Activated naive CD8-positive, alpha-beta T cell treated with anti-CD3 and anti-CD28 coated beads, Interleukin-2, amount 50 U/mL, for 24 hours (primary cell): ENCODE results near the gene ZNF607.
"Not testable (repeated sequence)": the region's sequence is repeated elsewhere in the genome, so short reads cannot be mapped to it uniquely, and the experiment has no call there.

Experiments
- ATAC-seq: fragments of 150-1000 bp; cut with Tn5 transposase; one replicate; pipeline ENCODE4 v1.10.0; 2021
- DNase-seq: peaks from one replicate; pipeline ENCODE4 v3.0.0; 2021
- H3K27ac Mint-ChIP-seq: one replicate; pipeline ENCODE4 v1.8.0; 2021; ENCODE audit warnings: mild to moderate bottlenecking, mixed read lengths
- H3K27me3 Mint-ChIP-seq: one replicate; pipeline ENCODE4 v1.8.0; 2021; ENCODE audit warnings: mixed read lengths
- H3K36me3 Mint-ChIP-seq: one replicate; pipeline ENCODE4 v1.8.0; 2021; ENCODE audit warnings: low read depth, mixed read lengths
- H3K4me1 Mint-ChIP-seq: one replicate; pipeline ENCODE4 v1.8.0; 2021; ENCODE audit warnings: mixed read lengths
- H3K4me3 Mint-ChIP-seq: one replicate; pipeline ENCODE4 v1.8.0; 2021; ENCODE audit warnings: mild to moderate bottlenecking, moderate library complexity, mixed read lengths
- H3K9me3 Mint-ChIP-seq: one replicate; pipeline ENCODE4 v1.8.0; 2021; ENCODE audit warnings: mixed read lengths

Gene ZNF607

DNA sequence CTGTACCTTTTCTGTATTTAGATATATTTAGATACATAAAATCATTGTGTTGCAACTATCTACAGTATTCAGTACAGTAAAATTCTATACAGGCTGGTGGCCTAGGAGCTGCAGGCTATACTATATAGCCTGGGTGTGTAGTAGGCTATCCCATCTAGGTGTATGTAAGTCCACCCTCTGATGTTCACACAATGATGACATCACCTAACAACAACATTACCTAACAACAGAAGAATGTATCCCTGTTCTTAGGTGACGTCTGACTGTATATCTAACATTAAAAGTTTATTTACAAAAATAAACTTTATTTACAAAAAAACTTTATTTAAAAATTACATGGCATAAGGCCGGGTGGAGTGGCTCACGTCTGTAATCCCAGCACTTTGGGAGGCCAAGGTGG is 36.0 kb downstream of the ZNF607 start:
- Mint-ChIP-seq H3K36me3 (peaks cover 39% of the 10 kb centered on the region), H3K27ac (no peak overlapping the region), H3K4me3 (no peak overlapping the region), H3K27me3 (no peaks in the 10 kb centered on the region), H3K4me1 (no peaks in the 10 kb centered on the region), H3K9me3 (peaks cover 41% of the 10 kb centered on the region)
- ATAC-seq (no peak), DNase-seq (no peak)

DNA sequence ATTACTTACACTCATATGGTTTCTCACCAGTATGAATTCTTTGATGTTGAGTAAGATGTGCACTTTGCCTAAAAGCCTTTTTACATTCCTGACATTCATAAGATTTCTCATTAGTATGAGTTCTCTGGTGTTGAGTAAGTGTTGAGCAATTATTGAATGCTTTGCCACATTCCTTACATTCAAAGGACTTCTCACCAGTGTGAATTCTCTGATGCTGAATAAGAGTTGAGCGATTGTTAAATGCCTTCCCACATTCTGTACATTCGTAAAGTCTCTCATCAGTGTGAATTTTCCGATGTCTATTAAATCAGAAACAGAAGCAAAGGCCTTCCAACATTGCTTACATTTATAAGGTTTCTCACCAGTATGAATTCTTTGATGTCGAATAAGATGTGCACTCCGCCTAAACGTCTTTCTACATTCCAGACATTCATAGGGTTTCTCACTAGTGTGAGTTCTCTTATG is 50.1 kb downstream of the ZNF607 start:
- Mint-ChIP-seq H3K4me1 (no peaks in the 10 kb centered on the region), H3K9me3 (peaks cover 41% of the 10 kb centered on the region), H3K27ac (no peak overlapping the region), H3K4me3 (no peak overlapping the region), H3K27me3 (no peaks in the 10 kb centered on the region), H3K36me3 (peaks cover 29% of the 10 kb centered on the region)
- DNase-seq: no peak
- ATAC-seq: no peak

DNA sequence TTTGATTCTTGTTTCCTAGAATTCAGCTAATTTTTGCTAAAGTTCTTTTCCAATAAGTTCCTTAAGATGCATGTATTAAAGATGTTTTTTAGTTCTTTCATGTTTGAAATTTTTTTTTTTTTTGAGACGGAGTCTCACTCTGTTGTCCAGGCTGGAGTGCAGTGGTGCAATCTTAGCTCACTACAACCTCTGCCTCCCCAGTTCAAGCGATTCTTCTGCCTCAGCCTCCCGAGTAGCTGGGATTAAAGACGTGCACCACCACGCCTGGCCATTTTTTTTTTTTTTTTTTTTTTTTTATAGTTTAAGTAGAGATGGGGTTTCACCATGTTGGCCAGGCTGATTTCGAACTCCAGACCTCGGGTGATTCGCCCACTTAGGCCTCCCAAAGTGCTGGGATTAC is 62.4 kb downstream of the ZNF607 start:
- peak overlapping the region; percentile 83 for H3K4me3 Mint-ChIP-seq
- H3K27ac Mint-ChIP-seq, ATAC-seq, H3K27me3 Mint-ChIP-seq, DNase-seq: not testable (repeated sequence)
- peaks cover 35% of the 10 kb centered on the region for H3K4me1 Mint-ChIP-seq
- H3K9me3 Mint-ChIP-seq: peaks cover 31% of the 10 kb centered on the region
- H3K36me3 Mint-ChIP-seq: peaks cover 24% of the 10 kb centered on the region

DNA sequence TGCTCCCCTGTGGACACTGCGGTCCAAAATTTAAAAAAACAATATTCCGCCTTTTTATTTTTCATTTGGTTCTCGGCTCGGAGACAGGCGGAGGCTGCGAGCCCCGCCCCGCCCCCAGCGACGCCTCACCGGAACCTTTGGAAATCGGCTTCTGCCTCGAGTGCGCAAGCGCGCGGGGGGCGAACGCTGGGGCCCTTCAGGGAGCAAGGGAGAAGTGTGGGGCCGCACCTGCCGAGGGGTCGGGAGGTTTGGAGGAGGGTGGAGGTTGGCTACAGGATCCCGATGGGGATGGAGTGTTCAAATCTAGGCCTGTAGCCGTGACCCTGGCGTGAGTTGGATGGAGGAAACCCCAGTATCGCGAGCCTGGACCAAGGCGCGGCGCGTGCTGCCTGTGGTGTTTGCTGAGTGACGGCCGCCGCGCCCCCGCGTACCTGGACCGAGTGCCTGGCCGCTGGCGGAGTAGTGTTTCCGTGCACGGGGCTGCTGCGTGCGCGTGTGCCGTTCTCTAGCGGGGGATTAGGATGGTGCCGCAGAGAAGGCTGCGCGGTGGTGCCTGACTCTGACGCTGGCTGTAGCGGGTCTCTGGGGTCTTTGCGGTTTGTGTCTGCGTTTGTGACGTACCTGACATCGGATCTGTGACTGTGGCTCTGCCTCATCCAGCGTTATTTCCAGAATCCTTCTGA is 63.7 kb downstream of the ZNF607 start:
- Mint-ChIP-seq H3K27ac (peak overlapping the region; percentile 94), H3K4me3 (peak overlapping the region; percentile 83), H3K9me3 (peaks cover 25% of the 10 kb centered on the region), H3K27me3 (no peaks in the 10 kb centered on the region), H3K4me1 (peaks cover 35% of the 10 kb centered on the region), H3K36me3 (peaks cover 29% of the 10 kb centered on the region)
- peak; percentile 80 for ATAC-seq
- DNase-seq: peak; percentile 90

DNA sequence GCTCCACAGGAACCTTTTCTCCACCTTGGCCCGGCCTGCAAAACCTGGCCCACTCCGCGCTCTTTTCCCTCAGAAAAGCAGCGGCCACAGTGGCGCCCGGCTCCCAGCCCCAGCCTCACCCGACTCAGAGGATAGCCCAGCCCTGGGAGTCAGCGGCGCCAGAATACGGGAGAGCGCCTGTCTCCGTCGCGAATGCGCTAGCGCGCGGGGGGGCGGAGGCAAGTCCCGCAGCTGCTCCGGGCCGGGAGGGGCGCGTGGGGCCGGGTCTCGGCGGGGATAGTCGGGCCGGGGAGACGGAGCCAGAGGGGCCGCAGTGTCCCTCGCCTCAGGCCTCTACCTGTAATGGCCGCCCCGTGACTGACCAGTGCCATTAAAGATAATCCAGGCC is 64.3 kb downstream of the ZNF607 start, which contains the start of gene ZFP30:
ZFP30 (minus strand) TSS at position 165 of the 388 bp plus-strand sequence. CDS start 7,643 bp downstream, outside the sequence.
- DNase-seq (peak; percentile 87), ATAC-seq (peak; percentile 82)
- H3K36me3 Mint-ChIP-seq: peaks cover 28% of the 10 kb centered on the region
- H3K4me1 Mint-ChIP-seq: peaks cover 35% of the 10 kb centered on the region
- H3K4me3 Mint-ChIP-seq: peak within 1 kb of the TSS; percentile 83
- peak within 1 kb of the TSS; percentile 94 for H3K27ac Mint-ChIP-seq
- no peaks in the 10 kb centered on the region for H3K27me3 Mint-ChIP-seq
- H3K9me3 Mint-ChIP-seq: peaks cover 19% of the 10 kb centered on the region

DNA sequence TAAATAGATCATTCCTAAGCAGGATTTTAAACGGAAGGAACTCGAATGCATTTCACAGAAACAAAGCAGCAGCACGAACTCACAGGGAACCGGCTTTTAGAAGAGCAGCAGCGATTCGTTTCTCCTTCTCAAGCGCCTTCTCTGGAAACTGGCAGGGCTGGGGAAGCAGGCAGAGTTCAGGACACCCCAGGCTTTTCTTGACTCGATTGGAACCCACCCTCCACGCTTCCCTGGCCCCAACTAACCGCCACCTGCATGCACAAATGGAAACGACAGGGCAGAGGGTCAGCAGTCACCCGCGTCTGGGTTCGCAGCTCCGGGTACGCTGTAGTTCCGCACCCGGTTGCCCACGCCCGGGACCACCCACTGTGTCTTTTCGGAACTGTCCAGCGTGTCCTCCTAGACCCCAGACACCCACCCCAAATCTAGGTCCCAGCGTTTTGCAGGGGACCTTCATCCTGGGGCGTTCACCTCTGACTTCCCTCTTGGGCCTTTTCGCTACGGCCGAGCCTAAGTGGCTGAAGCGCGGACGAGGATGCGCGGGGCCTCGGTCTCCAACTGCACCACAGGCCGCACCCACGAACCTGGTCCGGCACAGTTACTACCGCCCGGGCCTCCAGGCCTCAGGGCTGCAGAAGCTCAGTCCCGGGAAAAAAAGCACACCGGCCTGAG is 64.8 kb downstream of the ZNF607 start:
- H3K27ac Mint-ChIP-seq: peak overlapping the region; percentile 94
- H3K36me3 Mint-ChIP-seq: peaks cover 32% of the 10 kb centered on the region
- H3K4me3 Mint-ChIP-seq: peak overlapping the region; percentile 83
- peaks cover 21% of the 10 kb centered on the region for H3K9me3 Mint-ChIP-seq
- no peaks in the 10 kb centered on the region for H3K27me3 Mint-ChIP-seq
- DNase-seq: peak; percentile 37
- peak; percentile 16 for ATAC-seq
- peaks cover 35% of the 10 kb centered on the region for H3K4me1 Mint-ChIP-seq

DNA sequence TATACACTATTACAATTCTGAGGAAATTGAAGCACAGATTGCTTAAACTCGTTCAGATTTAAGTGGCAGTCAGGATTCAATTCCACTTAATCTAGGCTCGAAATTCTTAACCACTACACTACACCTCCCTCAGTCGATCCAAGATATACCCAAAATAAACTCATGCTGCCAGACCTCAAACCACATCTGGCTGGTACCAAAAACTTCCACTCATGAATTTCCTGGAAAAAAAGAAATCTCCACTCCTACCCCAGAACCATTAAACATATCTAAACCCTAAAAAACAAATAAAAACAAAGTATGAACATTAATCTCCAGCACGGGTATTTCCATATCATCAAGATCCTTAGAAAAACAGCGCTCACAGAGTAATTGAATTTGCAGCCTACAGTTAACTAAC is 65.4 kb downstream of the ZNF607 start:
- no peaks in the 10 kb centered on the region for H3K27me3 Mint-ChIP-seq
- DNase-seq: no peak

More for the DNA sequence above, 65.4 kb downstream of the ZNF607 start:
- ATAC-seq: no peak
- H3K27ac Mint-ChIP-seq: peak overlapping the region; percentile 94
- H3K36me3 Mint-ChIP-seq: peaks cover 35% of the 10 kb centered on the region
- H3K4me1 Mint-ChIP-seq: peaks cover 35% of the 10 kb centered on the region
- peak overlapping the region; percentile 83 for H3K4me3 Mint-ChIP-seq
- peaks cover 28% of the 10 kb centered on the region for H3K9me3 Mint-ChIP-seq
